ENCODE measurements around the gene TMEM134.
"Not testable (repeated sequence)": the region's sequence is repeated elsewhere in the genome, so short reads cannot be mapped to it uniquely, and the experiment has no call there.

Gene TMEM134

DNA sequence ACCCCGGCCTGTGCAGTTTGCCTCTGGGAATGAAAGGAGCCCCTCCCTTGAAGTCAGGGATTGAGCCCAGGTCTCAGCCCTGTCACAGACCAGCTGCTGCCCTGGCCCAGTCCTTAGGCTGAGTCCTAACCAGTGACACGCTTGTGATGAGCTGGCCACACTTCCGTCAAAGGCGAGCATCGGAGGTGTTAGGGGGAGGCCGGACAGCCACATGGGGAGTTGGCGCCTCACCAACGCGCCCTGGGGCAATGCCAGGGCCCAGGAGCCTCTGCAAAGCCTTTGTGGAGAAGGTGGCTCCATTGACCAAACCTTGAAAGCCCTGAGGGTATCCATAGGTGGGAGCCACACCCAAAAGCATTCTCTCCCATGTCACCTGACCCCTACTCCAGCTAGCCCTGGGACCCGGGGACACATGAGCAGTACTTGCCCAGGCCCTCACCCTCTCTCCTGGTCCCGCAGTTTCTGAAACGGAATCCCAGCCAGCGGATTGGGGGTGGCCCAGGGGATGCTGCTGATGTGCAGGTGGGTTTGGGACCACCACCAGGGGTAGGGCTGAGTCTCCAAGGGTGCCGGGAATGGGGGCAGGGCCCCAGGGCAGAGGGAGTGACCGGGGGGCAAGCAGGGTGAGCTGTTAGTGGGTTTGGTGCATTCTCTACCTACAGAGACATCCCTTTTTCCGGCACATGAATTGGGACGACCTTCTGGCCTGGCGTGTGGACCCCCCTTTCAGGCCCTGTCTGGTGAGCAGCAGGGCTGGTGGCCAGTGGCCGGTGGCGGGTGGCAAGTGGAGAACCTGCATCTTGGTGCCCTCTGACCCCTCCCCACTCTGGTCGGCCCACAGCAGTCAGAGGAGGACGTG, 35.3 kb downstream of the TMEM134 start:
- Histone ChIP-seq H3K36me3 (ENCODE audit: control insufficient read depth in 5 of 5, insufficient read depth in 5 of 5, low read length in 5 of 5) (peaks cover 0 to 85% (median 60%) of the 10 kb centered on the region in 5 donors), H3K27ac (ENCODE audit: low read depth, low read length) (no peak overlapping the region), H3K4me3 (ENCODE audit: low read depth in 1 of 5, low read length in 5 of 5) (no peak overlapping the region), H3K9me3 (ENCODE audit: control insufficient read depth in 5 of 5, low read length in 5 of 5) (no peaks in the 10 kb centered on the region), H3K9ac (ENCODE audit: low read length in 5 of 5) (no peak overlapping the region), H3K4me1 (ENCODE audit: control insufficient read depth in 5 of 5, insufficient read depth in 5 of 5, low read length in 5 of 5) (peaks cover 4 to 22% (median 16%) of the 10 kb centered on the region in 5 donors), H3K27me3 (ENCODE audit: control insufficient read depth in 5 of 5, insufficient read depth in 4 of 5, low read length in 5 of 5) (no peaks in the 10 kb centered on the region)

GRCh38 chr11:67432655-67433349, 36.2 kb downstream of the TMEM134 start:
- H3K36me3 ChIP-seq (ENCODE audit: control insufficient read depth in 5 of 5, insufficient read depth in 5 of 5, low read length in 5 of 5), result peaks cover 0 to 77% (median 54%) of the 10 kb centered on the region in 5 donors

DNA sequence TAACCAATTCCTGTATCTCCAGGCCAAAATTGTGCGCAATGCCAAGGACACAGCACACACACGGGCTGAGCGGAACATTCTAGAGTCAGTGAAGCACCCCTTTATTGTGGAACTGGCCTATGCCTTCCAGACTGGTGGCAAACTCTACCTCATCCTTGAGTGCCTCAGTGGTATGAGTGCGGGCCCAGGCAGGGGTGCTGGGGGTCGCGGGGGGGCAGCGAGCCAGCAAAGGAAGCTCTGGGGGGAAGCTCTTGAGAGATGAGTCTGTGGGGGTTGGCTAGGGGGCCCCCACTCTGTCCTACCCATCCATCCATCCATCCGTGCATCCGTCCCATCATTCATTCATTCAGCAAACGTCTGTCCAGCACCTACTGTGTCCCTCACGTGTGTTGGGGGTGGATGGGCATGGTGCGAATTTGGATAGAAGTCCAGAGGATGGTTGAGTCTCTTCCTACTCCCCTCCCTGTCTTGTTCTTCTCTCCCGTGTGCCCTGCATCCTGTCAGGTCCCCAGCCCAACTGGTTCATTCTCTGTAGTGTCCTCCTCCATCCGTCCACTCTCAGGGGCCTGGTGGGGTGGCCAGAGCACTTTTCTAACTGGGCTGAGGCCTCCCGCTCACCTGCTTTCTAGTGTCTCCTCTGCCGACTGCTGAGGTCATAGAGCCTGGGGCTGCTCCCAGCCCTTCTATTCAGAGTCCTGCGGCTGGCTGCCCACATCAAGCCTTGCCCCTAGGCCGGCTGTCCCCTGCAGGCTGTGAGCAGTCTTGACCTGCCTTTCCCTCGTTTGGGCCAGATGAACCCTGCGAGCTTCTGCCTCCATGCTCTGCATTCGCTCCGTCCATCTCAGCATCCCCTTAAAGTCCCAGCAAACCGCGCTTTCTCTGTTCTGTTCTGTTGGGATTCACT, 37.5 kb downstream of the TMEM134 start:
- peaks cover 4 to 33% (median 22%) of the 10 kb centered on the region in 5 donors for H3K4me1 ChIP-seq (ENCODE audit: control insufficient read depth in 5 of 5, insufficient read depth in 5 of 5, low read length in 5 of 5)
- peaks cover 0 to 69% (median 50%) of the 10 kb centered on the region in 5 donors for H3K36me3 ChIP-seq (ENCODE audit: control insufficient read depth in 5 of 5, insufficient read depth in 5 of 5, low read length in 5 of 5)
- H3K27ac ChIP-seq (ENCODE audit: low read depth, low read length), result no peak overlapping the region

More at GRCh38 chr11:67432655-67433349, 36.2 kb downstream of the TMEM134 start:
- Histone ChIP-seq H3K9me3 (ENCODE audit: control insufficient read depth in 5 of 5, low read length in 5 of 5) (no peaks in the 10 kb centered on the region), H3K9ac (ENCODE audit: low read length in 5 of 5) (no peak overlapping the region), H3K4me1 (ENCODE audit: control insufficient read depth in 5 of 5, insufficient read depth in 5 of 5, low read length in 5 of 5) (peaks cover 4 to 29% (median 19%) of the 10 kb centered on the region in 5 donors), H3K4me3 (ENCODE audit: low read depth in 1 of 5, low read length in 5 of 5) (no peak overlapping the region), H3K27me3 (ENCODE audit: control insufficient read depth in 5 of 5, insufficient read depth in 4 of 5, low read length in 5 of 5) (no peaks in the 10 kb centered on the region), H3K27ac (ENCODE audit: low read depth, low read length) (no peak overlapping the region)

GRCh38 chr11:67429722-67430121, 39.3 kb downstream of the TMEM134 start:
- Histone ChIP-seq H3K9ac (ENCODE audit: low read length in 5 of 5) (peak overlapping the region in 2 of 5 donors; percentile 98 to 99), H3K27ac (ENCODE audit: low read depth, low read length) (no peak overlapping the region), H3K27me3 (ENCODE audit: control insufficient read depth in 5 of 5, insufficient read depth in 4 of 5, low read length in 5 of 5) (no peaks in the 10 kb centered on the region), H3K4me1 (ENCODE audit: control insufficient read depth in 5 of 5, insufficient read depth in 5 of 5, low read length in 5 of 5) (peaks cover 4 to 21% (median 18%) of the 10 kb centered on the region in 5 donors), H3K4me3 (ENCODE audit: low read depth in 1 of 5, low read length in 5 of 5) (peak overlapping the region in 1 of 5 donors; percentile 96), H3K36me3 (ENCODE audit: control insufficient read depth in 5 of 5, insufficient read depth in 5 of 5, low read length in 5 of 5) (peaks cover 0 to 51% (median 37%) of the 10 kb centered on the region in 5 donors), H3K9me3 (ENCODE audit: control insufficient read depth in 5 of 5, low read length in 5 of 5) (no peaks in the 10 kb centered on the region)

More for the DNA sequence above, 37.5 kb downstream of the TMEM134 start:
- Histone ChIP-seq H3K9ac (ENCODE audit: low read length in 5 of 5) (no peak overlapping the region), H3K4me3 (ENCODE audit: low read depth in 1 of 5, low read length in 5 of 5) (no peak overlapping the region), H3K9me3 (ENCODE audit: control insufficient read depth in 5 of 5, low read length in 5 of 5) (no peaks in the 10 kb centered on the region), H3K27me3 (ENCODE audit: control insufficient read depth in 5 of 5, insufficient read depth in 4 of 5, low read length in 5 of 5) (no peaks in the 10 kb centered on the region)

DNA sequence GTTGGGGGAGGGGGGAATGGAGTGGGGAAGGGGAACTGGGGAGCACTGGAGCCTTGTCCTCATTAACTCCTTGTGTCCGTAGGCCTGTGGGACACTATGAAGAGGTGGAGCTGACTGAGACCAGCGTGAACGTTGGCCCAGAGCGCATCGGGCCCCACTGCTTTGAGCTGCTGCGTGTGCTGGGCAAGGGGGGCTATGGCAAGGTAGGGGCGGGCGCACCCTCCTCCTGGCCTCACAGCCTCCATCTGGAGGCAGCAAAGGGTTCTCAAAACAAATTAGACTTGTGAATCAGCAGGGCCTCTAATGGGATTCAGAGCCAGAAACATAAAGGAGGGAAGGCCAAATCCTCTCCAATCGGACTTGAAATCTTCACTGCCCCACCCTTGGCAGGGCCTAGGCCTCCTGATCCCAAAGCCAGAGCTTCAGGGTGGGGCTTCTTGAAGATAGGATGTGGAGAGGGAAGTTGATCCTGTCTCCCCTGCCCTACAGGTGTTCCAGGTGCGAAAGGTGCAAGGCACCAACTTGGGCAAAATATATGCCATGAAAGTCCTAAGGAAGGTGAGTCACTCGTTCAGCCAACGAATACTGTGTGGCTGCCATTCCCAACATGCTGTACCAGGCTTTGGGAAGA, 39.9 kb downstream of the TMEM134 start:
- peak overlapping the region; percentile 86 to 98 (median 96) for H3K4me3 ChIP-seq (ENCODE audit: low read depth in 1 of 5, low read length in 5 of 5)
- peak overlapping the region; percentile 77 for H3K27ac ChIP-seq (ENCODE audit: low read depth, low read length)

DNA sequence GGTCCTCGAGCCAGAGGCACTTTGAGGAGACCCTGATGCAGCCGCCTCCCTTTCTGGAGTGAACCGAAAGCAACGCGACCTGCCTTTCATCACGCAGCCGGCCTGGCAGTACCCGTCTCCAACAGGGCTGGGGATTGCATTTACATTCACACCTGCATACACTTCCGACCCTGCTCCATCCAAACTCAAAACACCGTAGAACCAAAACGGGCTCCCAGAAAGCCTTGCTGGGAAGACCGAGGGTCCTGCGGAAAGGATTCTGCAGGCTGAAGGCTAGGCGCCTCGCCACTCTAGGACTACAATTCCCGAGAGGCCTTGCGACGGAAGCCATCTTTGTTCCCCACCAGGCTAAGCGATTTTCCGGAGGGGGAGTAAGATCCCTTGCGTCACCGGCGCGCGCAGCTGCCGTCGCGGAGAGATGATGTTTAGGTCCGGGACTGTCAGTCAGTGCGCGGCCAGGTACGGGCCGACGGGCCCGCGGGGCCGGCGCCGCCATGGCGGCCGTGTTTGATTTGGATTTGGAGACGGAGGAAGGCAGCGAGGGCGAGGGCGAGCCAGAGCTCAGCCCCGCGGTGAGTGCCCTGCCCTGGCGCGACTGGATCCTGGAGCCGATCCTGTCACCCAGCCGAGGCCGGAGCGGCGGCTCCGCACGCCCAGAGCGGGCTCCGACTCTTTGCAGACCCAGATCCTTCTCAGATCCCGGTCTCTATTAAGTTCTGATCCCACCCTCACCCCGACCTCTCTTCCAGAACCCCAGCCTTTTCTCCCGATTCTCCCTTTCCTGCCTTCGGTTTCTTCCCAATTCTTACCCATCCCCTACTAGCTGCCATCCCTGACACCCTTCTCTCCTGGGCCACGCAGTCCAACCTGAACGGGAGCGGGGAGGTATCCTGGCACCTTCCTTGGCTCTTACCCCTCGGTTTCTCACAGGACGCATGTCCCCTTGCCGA, 40.7 kb downstream of the TMEM134 start, which contains the start of gene RPS6KB2:
Gene RPS6KB2, plus strand, starts transcription at position 443 of the 950 bp plus-strand sequence. Its CDS starts 52 bp downstream, at position 495.
- peaks cover 4 to 21% (median 18%) of the 10 kb centered on the region in 5 donors for H3K4me1 ChIP-seq (ENCODE audit: control insufficient read depth in 5 of 5, insufficient read depth in 5 of 5, low read length in 5 of 5)
- H3K4me3 ChIP-seq (ENCODE audit: low read depth in 1 of 5, low read length in 5 of 5), result peak within 1 kb of the TSS; percentile 86 to 98 (median 96)
- no peaks in the 10 kb centered on the region for H3K9me3 ChIP-seq (ENCODE audit: control insufficient read depth in 5 of 5, low read length in 5 of 5)
- H3K27ac ChIP-seq (ENCODE audit: low read depth, low read length), result peak within 1 kb of the TSS; percentile 77
- H3K36me3 ChIP-seq (ENCODE audit: control insufficient read depth in 5 of 5, insufficient read depth in 5 of 5, low read length in 5 of 5), result peaks cover 0 to 37% (median 23%) of the 10 kb centered on the region in 5 donors
- peak within 1 kb of the TSS; percentile 89 to 99 (median 97) for H3K9ac ChIP-seq (ENCODE audit: low read length in 5 of 5)
- H3K27me3 ChIP-seq (ENCODE audit: control insufficient read depth in 5 of 5, insufficient read depth in 4 of 5, low read length in 5 of 5), result no peaks in the 10 kb centered on the region

More for the DNA sequence above, 39.9 kb downstream of the TMEM134 start:
- no peaks in the 10 kb centered on the region for H3K9me3 ChIP-seq (ENCODE audit: control insufficient read depth in 5 of 5, low read length in 5 of 5)
- H3K4me1 ChIP-seq (ENCODE audit: control insufficient read depth in 5 of 5, insufficient read depth in 5 of 5, low read length in 5 of 5), result peaks cover 4 to 21% (median 18%) of the 10 kb centered on the region in 5 donors
- H3K27me3 ChIP-seq (ENCODE audit: control insufficient read depth in 5 of 5, insufficient read depth in 4 of 5, low read length in 5 of 5), result no peaks in the 10 kb centered on the region
- peak overlapping the region; percentile 89 to 99 (median 97) for H3K9ac ChIP-seq (ENCODE audit: low read length in 5 of 5)
- peaks cover 0 to 45% (median 31%) of the 10 kb centered on the region in 5 donors for H3K36me3 ChIP-seq (ENCODE audit: control insufficient read depth in 5 of 5, insufficient read depth in 5 of 5, low read length in 5 of 5)

DNA sequence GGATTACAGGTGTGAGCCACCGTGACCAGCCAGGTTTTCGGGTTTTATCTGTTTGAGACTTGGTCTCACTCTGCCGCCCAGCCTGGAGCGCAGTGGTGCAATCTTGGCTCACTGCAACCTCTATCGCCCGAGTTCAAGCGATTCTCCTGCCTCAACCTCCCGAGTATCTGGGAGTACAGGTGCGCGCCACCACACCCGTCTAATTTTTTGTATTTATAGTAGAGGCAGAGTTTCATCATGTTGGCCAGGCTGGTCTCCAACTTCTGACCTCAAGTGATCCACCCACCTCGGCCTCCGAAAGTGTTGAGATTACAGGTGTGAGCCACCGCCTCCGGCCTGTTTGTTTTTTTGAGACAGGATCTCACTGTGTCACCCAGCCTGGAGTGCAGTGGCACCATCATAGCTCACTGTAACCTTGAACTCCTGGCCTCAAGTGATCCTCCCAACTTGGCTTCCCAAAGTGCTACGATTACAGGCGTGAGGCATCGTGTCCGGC, 41.6 kb downstream of the TMEM134 start:
- peaks cover 4 to 21% (median 18%) of the 10 kb centered on the region in 5 donors for H3K4me1 ChIP-seq (ENCODE audit: control insufficient read depth in 5 of 5, insufficient read depth in 5 of 5, low read length in 5 of 5)
- peak overlapping the region; percentile 71 to 99 (median 97) for H3K9ac ChIP-seq (ENCODE audit: low read length in 5 of 5)
- H3K27ac ChIP-seq (ENCODE audit: low read depth, low read length), result peak overlapping the region; percentile 77
- peak overlapping the region; percentile 86 to 97 (median 95) for H3K4me3 ChIP-seq (ENCODE audit: low read depth in 1 of 5, low read length in 5 of 5)
- H3K9me3 ChIP-seq (ENCODE audit: control insufficient read depth in 5 of 5, low read length in 5 of 5); H3K27me3 ChIP-seq (ENCODE audit: control insufficient read depth in 5 of 5, insufficient read depth in 4 of 5, low read length in 5 of 5): not testable (repeated sequence)
- peaks cover 0 to 27% (median 14%) of the 10 kb centered on the region in 5 donors for H3K36me3 ChIP-seq (ENCODE audit: control insufficient read depth in 5 of 5, insufficient read depth in 5 of 5, low read length in 5 of 5)

DNA sequence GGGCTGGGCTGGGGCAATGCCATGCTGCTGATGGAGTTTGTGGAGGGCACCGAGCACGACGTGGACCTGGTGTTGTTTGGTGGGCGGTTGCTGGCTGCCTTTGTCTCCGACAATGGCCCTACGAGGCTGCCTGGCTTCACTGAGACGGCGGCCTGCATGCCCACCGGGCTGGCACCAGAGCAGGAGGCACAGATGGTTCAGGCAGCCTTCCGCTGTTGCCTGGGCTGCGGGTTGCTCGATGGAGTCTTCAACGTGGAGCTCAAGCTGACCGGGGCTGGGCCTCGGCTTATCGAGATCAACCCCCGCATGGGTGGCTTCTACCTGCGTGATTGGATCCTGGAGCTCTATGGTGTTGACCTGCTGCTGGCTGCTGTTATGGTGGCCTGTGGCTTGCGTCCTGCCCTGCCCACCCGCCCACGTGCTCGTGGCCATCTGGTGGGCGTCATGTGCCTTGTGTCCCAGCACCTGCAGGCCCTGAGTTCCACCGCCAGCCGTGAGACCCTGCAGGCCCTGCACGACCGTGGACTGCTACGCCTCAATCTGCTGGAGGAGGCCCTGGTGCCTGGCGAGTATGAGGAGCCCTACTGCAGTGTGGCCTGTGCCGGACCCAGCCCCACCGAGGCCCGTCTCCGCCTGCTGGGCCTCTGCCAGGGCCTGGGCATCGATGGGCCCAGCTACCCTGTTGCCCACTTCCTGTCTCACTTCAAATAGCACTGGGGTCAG, 45.0 kb downstream of the TMEM134 start:
- no peak overlapping the region for H3K27ac ChIP-seq (ENCODE audit: low read depth, low read length)
- no peak overlapping the region for H3K4me3 ChIP-seq (ENCODE audit: low read depth in 1 of 5, low read length in 5 of 5)
- H3K9ac ChIP-seq (ENCODE audit: low read length in 5 of 5), result no peak overlapping the region
- H3K27me3 ChIP-seq (ENCODE audit: control insufficient read depth in 5 of 5, insufficient read depth in 4 of 5, low read length in 5 of 5), result no peaks in the 10 kb centered on the region
- H3K4me1 ChIP-seq (ENCODE audit: control insufficient read depth in 5 of 5, insufficient read depth in 5 of 5, low read length in 5 of 5), result peaks cover 0 to 33% (median 27%) of the 10 kb centered on the region in 5 donors
- H3K9me3 ChIP-seq (ENCODE audit: control insufficient read depth in 5 of 5, low read length in 5 of 5), result no peaks in the 10 kb centered on the region
- no peaks in the 10 kb centered on the region for H3K36me3 ChIP-seq (ENCODE audit: control insufficient read depth in 5 of 5, insufficient read depth in 5 of 5, low read length in 5 of 5)

Data from subcutaneous abdominal adipose tissue (tissue), 5 donors.